HG02938 (cell line): ENCODE data around the gene ADGRL3.
"Not testable (repeated sequence)": the region's sequence is repeated elsewhere in the genome, so short reads cannot be mapped to it uniquely, and the experiment has no call there.

ENCODE experiments used
- ATAC-seq: cut with Tn5 transposase; IDR thresholded peaks from one replicate; pipeline ENCODE4 v1.9.1; 2021; ENCODE audit warnings: mild to moderate bottlenecking, moderate library complexity; ENCODE audit not compliant: unreplicated experiment

ADGRL3 gene

DNA sequence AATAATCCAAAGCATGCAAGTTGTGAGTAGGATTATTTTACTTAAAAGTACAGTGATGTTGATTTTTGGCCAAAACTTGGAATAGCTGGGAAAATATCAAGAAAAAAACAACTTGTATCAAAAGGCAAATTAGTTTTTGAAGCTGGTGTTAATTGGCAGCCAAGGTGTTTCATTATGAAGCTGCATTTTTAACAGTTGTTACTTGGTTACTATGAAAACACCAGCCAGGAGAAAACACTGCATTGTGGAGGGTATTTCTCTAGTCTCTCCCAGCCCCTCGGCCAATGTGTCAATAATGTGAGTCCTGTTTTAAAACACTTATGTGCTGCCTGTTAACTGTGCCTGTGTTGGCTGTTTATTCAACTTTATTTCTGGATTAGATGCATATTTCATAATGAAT, 733.4 kb downstream of the ADGRL3 start:
- ATAC-seq, result no peak

DNA sequence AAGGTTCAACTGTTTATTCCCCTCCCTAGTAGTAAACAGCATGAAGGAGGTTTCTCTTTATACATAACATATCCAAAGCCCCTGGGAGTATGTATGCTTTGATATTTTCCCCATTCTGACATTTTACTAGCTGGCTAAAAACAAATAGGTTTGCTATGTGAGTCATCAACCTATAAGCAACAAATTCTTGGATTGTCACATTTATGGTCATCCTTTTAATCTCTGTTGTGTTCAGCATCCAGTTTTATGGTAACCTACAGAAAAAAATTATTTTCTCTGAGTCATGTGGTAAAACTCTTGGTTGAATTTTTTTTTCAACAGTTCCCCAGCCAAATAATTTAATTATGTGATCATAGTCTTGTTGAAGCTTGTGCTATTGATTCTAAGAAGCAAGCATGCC, 734.1 kb downstream of the ADGRL3 start:
- ATAC-seq, result no peak

GRCh38 chr4:61938250-61938846, 738.2 kb downstream of the ADGRL3 start:
- ATAC-seq, result no peak

DNA sequence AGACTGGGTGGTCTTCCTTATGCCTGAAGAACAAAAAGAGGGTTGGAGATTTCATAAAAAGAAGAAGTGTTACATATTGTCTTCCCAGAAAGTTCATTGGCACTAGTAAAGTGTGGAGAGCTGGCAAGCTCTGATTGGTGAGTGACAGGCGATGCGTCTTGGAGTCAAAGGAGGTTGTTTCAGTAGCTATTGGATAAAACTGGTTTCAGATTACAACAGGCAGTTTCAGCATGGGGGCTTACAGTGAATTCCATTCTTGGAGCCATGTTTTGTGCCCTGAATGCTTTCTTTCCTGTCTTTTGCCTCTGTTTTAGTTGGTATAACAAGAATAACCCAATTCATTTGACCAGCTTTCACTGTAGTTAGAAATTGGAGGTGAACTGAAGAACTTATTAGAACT, 750.5 kb downstream of the ADGRL3 start:
- no peak for ATAC-seq

DNA sequence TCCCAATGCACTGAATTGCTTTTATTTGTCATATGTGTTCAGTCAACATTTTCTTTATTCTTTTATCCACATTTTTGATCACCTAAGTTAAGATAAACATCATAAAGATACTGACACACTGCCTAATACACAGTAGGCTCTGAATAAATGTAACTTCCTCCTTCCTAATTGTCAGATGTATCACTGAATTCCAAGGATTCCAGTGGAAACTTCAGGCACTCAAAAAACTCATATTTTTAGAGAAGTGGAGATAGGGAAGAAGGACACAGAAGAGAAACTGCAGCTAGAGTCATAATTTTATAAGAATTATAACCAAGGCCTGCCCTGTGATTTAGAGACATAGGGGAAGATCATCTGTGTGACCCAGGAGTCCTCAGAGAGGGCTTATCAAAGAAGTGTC, 753.3 kb downstream of the ADGRL3 start:
- no peak for ATAC-seq

GRCh38 chr4:61958591-61958990, 758.5 kb downstream of the ADGRL3 start:
- no peak for ATAC-seq

- ATAC-seq, result no peak
Measured at GRCh38 chr4:61959087-61959486, 759.0 kb downstream of the ADGRL3 start.

- no peak for ATAC-seq
Measured at GRCh38 chr4:61984260-61984909, 784.3 kb downstream of the ADGRL3 start.

DNA sequence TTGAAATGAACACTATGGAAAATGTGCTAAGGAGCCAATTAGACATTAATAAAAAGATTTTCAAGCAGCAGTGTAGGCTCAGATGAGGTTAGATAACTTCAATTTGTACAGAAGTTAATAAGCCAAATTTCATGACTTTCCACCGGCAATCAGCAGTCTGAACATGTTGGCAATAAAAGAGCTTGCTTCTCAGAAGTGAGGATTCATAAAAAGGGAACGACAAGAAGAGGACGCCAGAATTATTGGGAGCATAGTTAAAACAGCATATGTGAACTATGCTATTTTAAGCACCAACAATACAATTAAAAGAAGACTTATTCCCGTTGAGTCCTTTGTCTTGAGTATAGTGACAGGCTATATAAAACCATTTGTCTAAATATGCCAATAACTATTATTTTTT, 785.3 kb downstream of the ADGRL3 start:
- no peak for ATAC-seq

GRCh38 chr4:61986929-61987328, 786.8 kb downstream of the ADGRL3 start:
- ATAC-seq, result not testable (repeated sequence)

DNA sequence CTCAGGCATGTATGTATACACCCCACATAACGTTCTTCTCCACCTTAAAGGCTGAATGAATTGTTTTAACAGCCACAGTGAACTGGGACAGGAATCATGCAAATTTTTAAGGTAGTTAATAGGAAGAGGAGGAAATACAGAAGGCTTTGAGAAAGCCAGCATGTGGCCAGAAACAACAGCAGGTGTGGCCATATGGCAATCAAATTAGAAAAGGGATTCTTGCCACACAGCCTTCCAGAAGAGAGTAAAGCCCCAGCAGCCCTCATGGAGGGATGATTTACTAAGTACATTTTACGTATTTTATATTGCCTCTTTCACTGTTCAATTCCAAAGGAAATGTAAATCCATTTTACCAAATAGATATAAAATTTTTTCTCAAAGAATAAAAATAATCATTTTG, 792.2 kb downstream of the ADGRL3 start:
- no peak for ATAC-seq

GRCh38 chr4:61994036-61994435, 793.9 kb downstream of the ADGRL3 start:
- no peak for ATAC-seq

GRCh38 chr4:61995717-61996340, 795.7 kb downstream of the ADGRL3 start:
- no peak for ATAC-seq

GRCh38 chr4:61996943-61997342, 796.8 kb downstream of the ADGRL3 start:
- no peak for ATAC-seq

- no peak for ATAC-seq
Measured at GRCh38 chr4:61997831-61998230, 797.7 kb downstream of the ADGRL3 start.

DNA sequence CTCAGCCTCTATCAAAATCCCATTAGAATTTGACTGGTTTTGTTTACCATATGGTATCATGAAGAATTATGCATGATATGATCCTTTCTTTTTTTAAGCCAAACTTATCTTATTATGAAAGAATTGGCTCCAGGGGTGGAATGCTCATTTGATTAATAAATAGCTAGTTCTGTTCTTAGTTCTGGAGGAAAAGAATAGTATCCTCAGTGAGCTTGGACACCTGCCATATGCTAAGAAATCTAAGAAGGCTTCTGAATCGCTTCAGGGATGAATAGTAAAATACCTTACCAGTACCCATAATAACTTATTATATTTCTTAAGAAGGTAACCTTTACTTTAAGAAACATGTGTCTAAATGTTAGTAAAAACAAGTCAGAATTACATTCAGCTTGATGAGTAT, 803.6 kb downstream of the ADGRL3 start:
- no peak for ATAC-seq

GRCh38 chr4:62004881-62005280, 804.8 kb downstream of the ADGRL3 start:
- ATAC-seq, result no peak

- no peak for ATAC-seq
Measured at GRCh38 chr4:62006108-62006507, 806.0 kb downstream of the ADGRL3 start.

GRCh38 chr4:62015043-62015739, 815.1 kb downstream of the ADGRL3 start:
- no peak for ATAC-seq

- no peak for ATAC-seq
Measured at GRCh38 chr4:62018537-62018936, 818.4 kb downstream of the ADGRL3 start.

DNA sequence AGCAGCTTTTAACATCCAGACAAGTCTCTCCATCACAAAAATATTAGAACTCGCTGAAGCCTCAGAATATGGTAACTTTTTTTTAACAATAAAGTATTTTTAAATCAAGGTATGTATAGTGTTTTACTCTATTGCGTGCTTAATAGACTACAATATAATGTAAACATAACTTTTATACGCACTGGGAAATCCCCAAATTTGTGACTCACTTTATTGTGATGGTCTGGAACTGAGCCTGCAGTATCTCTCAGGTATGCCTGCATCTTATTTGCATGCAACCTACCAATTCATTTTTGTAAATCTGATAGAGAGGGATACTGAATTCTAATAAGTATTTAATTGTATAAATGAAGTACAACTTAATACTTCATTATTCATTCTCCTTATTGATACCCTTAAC, 823.5 kb downstream of the ADGRL3 start:
- ATAC-seq, result no peak

GRCh38 chr4:62028745-62029144, 828.6 kb downstream of the ADGRL3 start:
- no peak for ATAC-seq
